NCI-H526 treated with DMSO at 0.1 percent for 48 hours (cell line): Measurements from ENCODE around the gene C10orf95.
A peak's percentile ranks its signal among the peaks of the same experiment; 100 is the strongest.

Experiments used
- DNase-seq: peaks from one replicate; lab custom pipeline; 2025; lab: John Stamatoyannopoulos, UW

The C10orf95 gene

GRCh38 chr10:102434394-102435132 lies 16.8 kb downstream of the C10orf95 start:
- no peak for DNase-seq

DNA sequence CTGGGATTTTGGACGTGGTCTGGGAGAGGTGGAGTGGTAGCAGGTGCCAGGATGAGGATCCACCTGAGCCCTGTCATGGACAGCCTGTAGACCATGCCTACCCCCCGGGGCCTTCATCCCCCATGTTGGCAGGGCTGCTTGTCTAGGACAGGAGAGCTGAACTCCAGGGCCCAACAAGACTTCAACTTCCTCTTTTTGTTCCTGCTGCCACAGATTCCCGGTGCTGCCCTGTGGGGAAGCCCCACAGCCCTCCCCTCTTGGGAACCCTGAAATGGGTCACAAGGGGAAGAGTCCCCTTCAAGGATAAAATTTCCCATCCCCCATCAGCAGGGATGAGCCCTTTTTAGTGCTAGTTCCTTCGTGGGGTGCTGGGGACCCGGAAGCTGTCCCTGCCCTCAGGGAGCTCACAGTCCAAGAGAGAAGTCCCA lies 17.7 kb downstream of the C10orf95 start:
- no peak for DNase-seq

DNA sequence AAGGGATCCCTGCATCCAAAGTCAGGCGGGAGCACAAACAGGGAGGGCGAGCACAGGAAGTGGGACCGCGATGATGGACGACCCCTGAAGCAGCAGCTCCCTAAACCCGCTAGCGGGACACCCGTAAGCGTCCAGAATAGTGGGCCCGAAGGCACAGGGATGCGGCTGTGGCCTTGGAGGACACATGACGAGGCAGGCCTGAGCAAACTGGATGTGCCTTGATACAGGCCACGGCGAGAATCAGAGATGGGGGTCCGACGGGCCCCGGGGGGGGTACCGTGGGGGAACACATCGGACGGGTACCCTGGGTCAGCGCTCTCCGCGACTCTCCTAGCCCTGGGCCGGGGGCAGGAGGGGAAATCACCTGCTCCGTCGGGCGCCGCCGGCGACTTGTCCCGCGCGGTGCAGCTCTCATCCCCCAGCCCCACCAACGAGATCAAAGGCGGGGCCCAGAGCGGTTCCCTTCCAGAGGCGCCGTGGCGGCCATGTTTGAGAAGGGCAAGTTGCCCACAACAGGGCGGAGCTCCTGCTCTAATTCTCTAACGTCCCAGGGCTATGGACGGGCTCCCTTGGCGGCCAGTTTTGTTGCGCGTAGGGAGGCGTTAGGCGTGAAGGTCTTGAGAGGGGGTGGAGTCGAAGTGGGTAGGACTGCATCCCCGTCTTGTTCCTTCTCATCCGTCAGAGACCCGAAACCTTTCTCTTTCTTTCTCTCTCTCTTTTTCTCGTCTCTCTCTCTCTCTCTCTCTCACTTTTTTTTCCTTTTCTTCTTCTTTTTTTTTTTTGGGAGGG lies 19.0 kb downstream of the C10orf95 start, which contains the start of gene CUEDC2:
TSS of gene CUEDC2 (minus strand) at position 413 of the 789 bp plus-strand sequence. CDS start 7,386 bp downstream, outside the sequence.
- peak; percentile 88 for DNase-seq

DNA sequence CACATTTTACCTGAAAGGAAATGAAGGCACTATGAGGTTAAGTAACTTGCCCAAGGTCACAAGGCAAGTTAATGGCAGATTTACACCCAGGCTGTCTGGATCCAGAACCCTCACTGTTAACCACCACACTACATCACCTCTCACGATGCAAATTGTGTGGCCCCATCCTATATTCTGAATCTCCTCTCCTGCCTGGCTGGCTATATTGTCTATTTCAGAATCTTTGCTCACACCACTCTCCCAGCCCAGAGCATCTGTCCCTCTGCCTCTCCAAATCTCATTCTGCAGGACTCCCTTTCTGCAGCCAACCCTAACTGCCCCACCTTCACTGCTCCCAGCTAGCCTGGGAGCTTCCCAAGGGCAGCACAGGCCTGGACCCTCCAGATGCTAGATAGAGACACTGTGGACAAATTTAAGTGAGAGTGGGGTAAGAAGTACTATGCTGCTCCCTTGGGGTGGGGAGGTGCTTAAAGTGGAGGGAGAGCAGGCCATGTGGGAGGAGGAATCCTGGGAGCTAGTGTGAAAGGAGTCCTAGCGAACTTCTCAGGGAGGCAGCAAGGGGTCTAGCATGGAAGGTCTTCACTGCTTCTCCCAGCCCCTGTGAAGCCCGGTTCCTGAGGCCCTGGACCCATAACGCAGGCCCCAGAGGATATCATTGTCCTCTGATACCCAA lies 19.8 kb downstream of the C10orf95 start:
- DNase-seq: no peak

DNA sequence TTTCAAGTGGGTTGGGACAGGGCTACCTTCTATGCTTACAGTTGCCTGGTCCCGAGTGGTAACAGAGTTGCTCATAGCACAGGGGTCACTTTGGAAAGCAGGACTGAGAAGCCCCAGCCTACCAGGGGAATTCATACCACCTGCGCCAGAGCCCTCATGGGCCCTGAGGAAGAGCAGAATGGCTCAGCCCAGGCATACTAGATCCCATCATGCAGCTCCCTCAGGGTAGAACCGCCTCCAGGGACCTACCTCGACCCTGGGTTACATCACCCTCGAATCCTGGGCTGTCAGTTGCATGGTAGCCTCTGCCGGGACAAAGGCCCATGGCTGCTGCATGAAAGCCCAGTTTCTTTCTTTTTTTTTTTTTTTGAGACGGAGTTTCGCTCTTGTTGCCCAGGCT lies 21.9 kb downstream of the C10orf95 start:
- DNase-seq: no peak

GRCh38 chr10:102426803-102427287 lies 24.5 kb downstream of the C10orf95 start:
- DNase-seq: no peak

- DNase-seq: no peak
Observed at GRCh38 chr10:102425444-102425843, 25.9 kb downstream of the C10orf95 start.

DNA sequence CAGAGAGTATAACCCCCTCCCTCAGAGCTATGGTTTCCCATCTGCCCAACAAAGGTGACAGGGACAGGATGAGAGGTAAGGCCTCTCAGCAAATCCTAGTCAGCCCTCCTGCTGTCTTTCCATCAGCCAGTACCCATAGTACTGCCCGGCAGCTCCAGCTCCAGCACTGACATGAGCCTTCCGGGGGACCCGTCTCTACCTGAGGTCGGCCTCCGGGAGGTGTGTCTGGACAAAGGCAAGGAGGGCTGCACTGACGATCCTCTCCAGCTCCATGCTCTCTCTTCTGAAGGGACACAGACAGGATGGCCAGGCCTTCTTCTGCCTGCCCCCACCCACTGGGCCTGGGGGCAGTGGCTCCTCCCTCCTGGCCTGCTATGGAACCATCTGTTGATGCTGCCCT lies 26.4 kb downstream of the C10orf95 start:
- no peak for DNase-seq

DNA sequence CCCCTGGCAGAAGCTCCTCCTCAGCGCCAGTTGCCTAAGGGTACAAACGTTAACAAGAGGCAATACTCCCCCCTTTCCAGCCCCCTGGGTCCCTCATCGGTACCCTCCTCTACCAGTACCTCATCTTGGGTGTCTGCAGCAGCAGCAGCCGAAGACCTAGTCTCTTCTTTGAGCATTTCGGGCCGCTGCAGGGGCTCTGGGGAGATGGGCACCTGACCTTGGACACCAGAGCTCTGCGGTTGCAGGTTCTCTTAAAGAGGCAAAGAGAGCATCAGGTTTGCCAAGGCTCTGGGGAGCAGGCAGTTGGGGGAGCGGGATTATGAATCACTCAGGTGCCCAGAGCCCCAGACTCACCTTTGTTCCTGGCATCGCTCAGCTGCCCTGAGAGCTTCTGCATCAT lies 27.2 kb downstream of the C10orf95 start:
- DNase-seq: no peak

DNA sequence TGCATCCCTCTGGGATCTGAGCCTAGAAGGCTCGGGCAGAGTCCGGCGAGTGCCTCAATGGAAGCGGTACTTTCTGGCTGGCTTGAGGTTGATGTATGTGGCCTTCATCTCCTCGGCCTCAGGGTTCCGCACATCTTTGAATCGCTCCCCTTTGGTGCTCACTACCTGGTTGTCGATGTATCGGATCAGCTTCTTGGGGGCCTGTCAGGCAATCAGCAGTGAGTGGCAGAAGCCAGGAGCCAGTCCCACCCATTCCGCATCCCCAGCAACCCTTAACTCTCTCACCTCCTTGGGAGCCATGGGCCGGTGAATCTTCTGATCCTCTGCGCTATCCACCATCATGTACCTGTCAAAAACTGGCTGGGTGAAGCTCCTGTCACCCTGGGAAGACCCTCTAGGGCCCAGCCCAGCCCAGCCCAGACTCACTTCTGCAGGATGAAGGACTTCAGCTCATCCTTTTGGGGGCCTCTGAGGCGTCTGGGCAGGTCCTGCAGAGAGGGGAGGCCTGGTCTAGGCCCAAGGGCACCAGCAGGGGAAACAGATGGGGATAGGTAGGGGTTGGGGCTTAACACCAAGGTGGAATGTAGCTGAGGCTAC lies 27.9 kb downstream of the C10orf95 start:
- DNase-seq: no peak

DNA sequence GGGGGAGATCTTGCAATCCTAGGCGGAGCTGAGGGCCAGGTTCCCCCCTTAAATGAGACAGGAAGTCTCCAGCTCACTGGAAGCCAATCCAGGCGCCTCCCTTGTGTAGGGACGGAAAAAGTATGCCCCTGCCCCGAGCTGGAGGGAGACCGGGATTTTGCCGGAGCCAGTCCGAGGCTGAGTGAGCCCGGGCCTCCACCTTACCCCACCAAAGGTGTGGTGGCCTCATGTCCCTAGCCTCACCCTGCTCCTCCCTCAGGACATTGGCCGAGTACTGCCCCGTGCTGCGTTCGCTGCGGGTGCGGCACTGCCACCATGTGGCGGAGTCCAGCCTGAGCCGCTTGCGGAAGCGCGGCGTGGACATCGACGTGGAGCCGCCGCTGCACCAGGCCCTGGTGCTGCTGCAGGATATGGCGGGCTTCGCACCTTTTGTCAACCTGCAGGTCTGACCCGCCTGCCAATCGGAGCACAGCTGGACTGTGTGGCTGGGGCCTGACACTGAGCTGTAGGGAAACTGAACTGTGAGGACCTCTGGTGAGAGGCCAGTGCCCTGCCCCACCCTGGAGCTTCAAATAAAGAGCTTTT lies 28.7 kb downstream of the C10orf95 start:
- peak; percentile 26 for DNase-seq

GRCh38 chr10:102421757-102422512 lies 29.4 kb downstream of the C10orf95 start:
- DNase-seq: no peak

GRCh38 chr10:102421507-102421756 lies 29.9 kb downstream of the C10orf95 start:
- no peak for DNase-seq

- DNase-seq: peak; percentile 89
Observed at GRCh38 chr10:102420714-102421506, 30.4 kb downstream of the C10orf95 start, which contains the start of gene FBXL15. FBXL15 (plus strand) TSS chr10:102420836; CDS start chr10:102421130, 294 bp downstream.

- DNase-seq: no peak
Observed at GRCh38 chr10:102420181-102420713, 31.1 kb downstream of the C10orf95 start.

DNA sequence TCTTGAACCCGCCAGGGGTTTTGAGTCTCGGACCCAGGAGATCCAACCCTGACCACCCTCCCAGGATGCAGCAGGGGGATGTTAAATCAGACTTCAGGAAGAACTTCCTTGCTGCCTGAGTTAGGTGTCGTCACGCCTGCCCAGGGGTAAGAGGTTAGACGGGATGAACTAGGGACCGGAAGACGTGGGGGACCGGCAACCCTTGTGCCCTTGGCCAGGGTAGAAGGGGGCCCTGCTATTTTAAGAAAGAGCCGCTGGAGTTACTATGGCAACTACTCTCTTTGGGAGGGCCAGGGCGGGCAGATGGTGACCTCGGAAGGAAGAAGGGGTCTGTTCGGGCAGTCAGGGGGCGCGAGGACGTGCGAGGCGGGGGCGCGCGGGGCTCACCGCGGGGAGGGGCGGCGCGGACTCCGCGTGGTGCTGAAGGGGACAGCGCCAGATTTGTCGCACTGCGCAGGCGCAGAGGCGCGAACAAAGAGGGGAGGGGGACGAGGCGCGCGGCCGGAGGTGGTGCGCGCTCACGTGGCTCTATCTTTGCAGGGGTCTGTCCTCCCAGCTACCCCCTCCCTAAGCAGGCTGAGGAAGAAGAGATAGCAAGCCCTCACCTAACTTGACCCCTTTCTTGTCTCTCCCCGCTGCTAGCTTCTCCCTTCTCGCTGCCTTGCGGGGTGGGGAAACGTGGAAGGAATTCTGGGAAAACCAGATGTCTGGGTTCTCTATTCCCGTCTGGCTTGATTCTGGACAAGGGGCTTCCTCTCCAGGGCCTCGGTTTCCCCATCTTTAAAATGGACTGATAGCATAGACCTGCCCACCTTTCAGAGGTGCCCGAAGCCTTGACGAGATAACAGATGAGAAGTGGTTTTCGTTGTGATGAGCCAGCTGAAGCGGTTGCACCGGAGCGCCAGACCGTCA lies 31.8 kb downstream of the C10orf95 start:
- peak; percentile 41 for DNase-seq

DNA sequence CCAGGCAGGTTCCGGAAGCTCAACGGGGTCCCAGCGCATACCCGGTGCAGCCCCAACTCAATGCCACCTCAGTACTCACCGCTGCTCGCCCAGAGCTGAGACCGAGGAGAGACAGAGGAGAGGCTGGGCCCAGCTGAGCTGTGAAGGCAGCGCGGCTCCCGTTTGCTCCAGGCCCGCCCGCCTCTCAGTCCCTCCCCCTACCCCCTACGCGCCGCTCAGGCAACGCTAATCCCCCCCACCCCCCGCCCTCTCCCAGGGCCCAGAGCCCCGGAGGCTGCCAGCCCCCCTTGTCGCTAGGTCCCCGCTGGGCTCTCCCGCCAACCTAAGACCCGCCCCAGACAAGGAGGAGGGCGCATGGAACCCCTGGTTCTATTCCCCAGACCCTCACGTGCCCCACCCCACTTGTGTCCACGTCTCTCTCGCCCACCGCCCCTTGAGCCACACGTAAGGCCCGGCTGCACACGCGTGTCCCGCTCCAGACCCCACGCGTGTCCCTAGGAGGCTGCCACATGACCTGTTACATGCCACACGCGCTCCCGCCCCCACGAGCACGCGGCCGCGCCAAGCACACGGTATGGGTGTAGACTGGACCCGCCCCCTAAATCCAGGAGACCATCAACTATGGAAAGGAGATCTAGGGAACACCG lies 32.6 kb downstream of the C10orf95 start, which contains the start of gene PSD:
TSS of gene PSD (minus strand) at position 164 of the 647 bp plus-strand sequence. CDS start 1,747 bp downstream, outside the sequence.
- DNase-seq: peak; percentile 14

DNA sequence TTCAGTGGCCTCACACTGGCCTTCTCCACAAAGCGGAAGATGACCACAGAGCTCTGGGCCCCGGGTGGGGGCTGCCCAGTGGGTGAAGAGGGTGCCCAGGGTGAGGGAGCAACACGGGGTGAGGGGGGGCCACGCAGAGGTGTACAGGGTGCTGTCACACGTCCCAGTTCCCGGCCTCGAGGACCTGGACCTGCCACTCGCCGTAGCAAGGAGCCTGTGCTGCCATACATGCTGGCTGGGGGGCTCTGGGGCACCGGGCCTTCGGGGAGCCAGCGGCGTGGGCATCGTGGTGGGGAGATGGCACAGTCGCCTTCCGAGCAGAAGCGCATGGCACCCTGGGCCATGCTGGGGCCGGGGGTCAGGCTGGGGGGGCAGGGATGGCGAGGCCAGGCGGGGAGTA lies 34.6 kb downstream of the C10orf95 start:
- no peak for DNase-seq
